Stimulated activated CD8-positive, alpha-beta memory T cell treated with anti-CD3 and anti-CD28 coated beads, Interleukin-12 subunit alpha, Interleukin-12 subunit beta, amount 100 ng/mL, for 24 hours (primary cell): ENCODE data around the gene ZNF629.
A peak's percentile ranks its signal among the peaks of the same experiment; 100 is the strongest.

ENCODE experiments used
- DNase-seq: peaks from one replicate; pipeline ENCODE4 v3.0.0-alpha.2; 2020; ENCODE audit errors: extremely low read depth

Gene ZNF629

DNA sequence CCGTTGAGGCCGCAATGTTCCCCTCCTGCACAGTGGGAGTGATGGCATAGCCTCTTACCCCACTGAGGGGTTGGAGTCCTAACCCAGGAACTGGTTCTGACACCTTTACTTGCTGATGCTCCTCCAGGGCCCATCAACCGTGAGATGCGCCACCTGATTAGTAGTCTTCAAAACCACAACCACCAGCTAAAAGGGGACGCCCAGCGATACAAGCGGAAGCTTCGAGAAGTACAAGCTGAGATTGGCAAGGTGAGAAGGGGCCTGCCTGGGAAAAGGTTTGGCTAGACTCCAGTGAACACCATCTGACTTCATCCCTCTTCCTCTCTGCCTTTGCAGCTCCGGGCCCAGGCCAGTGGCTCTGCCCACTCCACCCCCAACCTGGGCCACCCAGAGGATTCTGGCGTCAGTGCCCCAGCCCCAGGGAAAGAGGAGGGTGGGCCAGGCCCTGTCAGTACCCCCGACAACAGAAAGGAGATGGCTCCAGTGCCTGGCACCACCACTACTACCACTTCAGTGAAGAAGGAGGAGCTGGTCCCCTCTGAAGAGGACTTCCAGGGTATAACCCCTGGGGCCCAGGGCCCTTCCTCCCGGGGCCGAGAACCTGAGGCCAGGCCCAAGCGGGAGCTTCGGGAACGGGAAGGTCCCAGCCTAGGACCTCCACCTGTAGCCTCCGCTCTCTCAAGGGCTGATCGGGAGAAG, 19.1 kb downstream of the ZNF629 start:
- DNase-seq = no peak

- DNase-seq = no peak
Measured at GRCh38 chr16:30766933-30767284, 20.1 kb downstream of the ZNF629 start.

DNA sequence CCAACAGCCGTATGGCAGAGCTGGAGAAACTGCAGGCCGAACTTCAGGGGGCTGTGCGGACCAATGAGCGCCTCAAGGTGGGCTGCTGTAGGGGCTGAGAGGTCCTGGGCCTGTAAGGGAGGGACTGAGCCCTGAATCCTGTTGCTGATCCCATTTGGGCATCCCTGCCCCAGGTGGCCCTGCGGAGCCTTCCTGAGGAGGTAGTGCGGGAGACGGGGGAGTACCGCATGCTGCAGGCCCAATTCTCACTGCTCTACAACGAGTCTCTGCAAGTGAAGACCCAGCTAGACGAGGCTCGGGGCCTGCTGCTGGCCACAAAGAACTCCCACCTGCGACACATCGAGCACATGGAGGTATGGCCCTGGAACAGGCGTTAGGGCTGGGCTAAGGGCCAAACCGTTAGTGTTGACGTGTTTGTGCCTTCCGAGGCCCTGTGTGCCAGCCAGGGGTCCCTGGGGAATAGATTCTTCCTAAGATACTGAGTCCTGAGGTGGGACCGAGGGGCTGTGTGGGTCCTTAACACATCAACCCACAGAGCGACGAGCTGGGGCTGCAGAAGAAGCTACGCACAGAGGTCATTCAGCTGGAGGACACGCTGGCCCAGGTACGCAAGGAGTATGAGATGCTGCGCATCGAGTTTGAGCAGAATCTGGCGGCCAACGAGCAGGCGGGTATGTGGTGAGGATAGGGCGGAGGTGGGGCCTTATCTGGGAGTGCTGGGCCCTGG, 20.6 kb downstream of the ZNF629 start:
- DNase-seq = no peak

DNA sequence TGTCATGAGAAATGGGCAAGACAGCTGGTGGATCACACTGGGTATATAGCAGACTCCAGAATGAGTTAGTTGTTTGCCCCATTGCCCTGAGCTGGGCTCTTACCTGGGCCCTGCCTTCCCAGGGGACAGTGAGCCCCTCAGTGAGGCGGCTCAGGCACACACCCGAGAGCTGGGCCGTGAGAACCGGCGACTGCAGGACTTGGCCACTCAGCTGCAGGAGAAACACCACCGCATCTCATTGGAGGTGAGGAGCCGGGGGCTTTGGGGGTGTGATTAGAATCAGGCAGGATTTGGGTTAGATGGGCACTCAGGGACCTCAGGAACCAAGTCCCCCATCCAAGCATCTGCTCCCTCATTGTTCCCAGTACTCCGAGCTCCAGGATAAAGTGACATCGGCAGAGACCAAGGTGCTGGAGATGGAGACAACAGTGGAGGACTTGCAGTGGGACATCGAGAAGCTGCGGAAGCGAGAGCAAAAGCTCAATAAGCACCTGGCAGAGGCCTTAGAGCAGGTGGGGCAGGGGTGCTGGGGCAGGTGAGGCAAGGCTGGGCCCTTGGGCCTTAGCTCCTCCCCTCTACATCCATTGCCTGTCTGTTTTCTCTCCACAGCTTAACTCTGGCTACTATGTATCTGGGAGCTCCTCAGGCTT, 22.1 kb downstream of the ZNF629 start:
- DNase-seq = no peak

- DNase-seq = no peak
Measured at GRCh38 chr16:30764086-30764485, 22.9 kb downstream of the ZNF629 start.

DNA sequence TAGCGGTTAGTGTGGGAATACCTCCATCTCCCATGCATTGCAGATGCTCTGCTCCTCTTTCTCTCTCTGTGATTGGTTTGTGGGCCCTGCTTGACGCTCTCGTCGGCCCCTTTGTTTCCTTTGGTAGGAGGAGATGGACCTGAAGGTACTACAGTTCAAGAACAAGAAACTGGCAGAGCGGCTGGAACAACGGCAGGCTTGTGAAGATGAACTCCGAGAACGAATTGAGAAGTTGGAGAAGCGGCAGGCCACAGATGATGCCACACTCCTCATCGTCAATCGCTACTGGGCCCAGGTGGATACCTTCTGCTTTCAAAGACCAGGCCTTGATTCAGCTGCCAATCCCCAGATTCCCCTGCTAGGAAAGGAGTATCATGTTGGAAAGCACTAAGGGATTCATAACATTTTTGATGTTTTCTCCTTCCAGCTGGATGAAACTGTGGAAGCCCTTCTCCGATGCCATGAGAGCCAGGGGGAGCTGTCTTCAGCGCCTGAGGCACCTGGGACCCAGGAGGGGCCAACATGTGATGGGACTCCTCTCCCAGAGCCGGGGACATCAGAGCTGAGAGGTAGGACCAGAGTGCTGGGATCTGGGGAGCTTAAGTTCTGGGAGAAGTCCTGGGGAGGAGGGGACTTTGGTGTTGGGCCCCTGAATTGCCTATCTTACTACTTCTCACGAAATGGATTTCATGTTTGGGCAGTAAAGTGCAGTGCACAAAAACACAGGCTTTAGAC, 23.8 kb downstream of the ZNF629 start:
- DNase-seq = no peak

DNA sequence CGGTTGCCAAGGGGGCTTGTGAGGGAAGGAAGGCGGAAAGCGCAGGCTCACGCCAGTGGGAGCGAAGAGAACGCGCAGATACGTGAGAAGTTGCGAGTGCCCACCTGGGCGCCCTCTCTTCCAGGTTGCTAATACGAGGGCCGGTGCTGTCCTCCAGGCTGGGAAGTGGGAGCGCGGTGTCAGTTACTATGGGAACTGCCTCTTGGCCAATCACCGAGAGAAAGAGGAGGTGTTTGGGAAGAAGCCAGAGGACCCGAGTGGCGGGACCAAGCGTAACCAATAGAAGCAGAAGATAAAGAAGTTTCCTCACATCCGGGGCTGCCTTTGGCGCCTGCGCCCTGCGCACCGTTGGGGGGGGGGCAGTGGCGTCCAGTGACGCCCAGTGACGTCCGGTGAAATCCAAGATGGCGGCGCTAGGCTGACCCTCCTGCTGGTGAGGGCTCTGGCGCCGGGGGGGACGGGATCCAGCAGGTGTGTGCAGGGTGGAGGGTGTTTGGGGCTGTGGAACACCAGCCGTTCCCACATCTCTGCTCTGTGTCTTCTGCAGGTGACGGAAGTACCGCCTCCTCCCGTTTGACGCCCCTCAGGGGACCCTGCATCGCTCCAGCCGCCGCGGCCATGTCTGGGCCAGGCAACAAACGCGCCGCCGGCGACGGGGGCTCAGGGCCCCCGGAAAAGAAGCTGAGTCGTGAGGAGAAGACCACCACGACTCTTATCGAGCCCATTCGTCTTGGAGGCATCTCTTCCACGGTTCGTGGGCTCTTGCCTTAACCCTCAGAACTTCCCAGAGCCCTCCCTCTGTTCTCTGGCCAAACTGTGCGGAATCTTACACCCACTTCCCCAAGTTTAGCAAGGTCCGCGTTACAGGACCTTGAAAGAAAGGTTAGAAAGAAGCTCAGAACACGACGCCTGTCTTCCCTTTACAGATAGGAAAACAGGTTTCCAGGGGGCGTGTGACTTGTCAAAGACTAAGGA, 24.8 kb downstream of the ZNF629 start, which contains the start of the genes CFAP119 and RNF40:
TSS of gene CFAP119 (minus strand) at position 135 of the 975 bp plus-strand sequence. CDS start 314 bp downstream, outside the sequence.
TSS of gene RNF40 (plus strand) at position 395 of the 975 bp plus-strand sequence. CDS start at position 619, 224 bp downstream.
- peak; percentile 78 for DNase-seq

- DNase-seq = no peak
Measured at GRCh38 chr16:30761427-30761927, 25.5 kb downstream of the ZNF629 start.

DNA sequence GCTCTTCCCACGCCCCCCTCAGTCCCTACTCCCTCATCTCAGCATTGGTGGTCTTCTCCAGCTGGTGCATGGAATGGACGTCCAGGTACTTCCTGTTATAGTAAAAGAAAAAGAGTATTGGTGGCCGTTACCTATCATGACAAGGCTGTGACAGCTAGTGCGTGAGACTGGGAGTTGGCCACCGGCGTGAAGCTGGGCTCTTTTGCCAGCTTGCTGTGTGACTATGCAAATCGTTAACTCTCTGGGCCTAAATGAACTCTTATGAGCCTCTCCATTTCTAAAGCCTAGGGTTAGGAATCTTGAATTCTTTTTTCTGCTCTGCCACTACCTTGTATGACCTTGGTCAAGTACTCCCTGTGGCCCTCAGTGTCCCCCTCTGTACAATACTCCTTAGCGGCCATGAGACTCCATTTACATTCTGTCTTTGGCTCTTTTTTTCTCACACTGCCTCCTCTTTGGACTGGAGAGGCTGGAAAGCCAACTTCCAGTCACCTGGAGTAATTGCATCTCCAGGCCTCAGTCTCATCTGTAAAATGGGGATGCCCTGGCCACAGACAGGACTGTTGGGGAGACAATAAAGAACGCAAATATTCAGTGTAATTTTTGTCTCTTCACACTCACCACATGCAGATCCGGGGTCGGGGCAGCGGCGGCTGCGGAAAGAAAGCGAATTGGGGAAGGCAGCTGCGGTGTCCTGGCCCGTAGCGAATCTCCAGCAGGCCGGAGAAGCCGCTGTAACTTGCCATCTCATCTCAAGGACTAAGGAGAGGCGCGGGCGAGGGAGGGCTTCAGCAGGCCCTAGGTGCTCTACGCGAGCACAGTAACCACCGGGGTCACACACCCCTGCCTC, 26.2 kb downstream of the ZNF629 start:
- no peak for DNase-seq

DNA sequence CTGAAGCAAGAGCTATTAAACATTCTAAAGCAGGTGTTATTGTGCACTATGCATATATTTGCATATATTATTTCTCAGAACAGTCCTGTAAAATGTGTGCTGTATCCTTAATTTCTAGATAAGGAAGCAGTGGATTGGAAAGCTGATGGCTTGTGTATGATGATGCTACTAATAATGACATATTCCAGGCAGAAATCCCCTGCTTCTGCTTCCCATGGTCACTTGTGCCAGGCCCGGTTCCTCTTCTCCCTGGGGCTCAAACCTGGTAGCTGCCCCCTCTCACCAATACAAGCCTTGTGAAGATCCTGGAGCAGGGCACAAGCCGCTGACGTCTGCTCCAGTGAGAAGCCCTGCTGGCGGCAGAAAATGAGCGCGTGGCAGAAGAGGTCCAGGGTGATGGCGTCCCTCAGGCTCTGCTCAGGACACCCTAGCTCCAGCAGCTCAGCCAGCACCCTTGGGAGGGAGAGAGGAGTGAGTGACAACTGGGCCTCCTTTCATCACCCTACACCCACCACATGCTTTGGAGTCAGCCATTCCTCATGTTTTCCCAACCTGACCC, 26.9 kb downstream of the ZNF629 start:
- no peak for DNase-seq

DNA sequence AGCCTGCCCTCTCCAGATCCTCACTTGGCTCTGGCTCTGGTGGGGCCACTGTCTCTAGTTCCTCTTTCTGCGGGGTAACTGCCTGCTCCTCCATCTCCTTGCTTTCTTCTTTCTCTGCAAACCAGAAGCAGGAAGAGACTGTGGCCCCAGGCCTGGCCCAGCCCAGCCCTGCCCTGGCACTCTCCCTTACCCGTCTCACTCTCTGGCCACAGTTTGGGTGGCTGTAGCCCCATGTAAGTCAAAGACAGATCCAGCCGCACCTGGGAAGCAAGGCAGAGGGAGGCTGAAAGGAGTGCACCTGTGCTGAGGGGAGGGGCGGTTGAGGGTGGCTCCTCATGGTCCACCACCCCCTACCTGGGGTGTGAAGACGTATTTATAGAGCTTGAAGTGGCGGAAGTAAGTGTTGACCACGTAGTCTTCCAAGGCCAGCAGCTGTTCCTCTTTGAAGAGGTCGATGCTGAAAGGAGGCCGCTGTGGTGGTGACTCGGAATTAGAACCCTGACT, 28.0 kb downstream of the ZNF629 start:
- no peak for DNase-seq

- no peak for DNase-seq
Measured at GRCh38 chr16:30757316-30757715, 29.7 kb downstream of the ZNF629 start.

DNA sequence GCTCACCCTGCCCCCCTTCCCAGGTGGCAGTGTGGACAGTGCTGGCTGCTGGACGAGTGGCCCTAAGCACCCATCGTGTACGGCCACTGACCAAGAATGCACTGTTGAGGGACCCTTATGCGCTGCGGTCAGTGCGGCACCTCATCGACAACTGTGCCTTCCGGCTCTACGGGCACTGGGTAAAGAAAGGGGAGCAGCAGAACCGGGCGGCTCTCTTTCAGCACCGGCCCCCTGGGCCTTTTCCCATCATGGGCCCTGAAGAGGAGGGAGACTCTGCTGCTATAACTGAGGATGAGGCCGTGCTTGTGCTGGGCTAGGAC, 30.3 kb downstream of the ZNF629 start:
- DNase-seq = no peak

DNA sequence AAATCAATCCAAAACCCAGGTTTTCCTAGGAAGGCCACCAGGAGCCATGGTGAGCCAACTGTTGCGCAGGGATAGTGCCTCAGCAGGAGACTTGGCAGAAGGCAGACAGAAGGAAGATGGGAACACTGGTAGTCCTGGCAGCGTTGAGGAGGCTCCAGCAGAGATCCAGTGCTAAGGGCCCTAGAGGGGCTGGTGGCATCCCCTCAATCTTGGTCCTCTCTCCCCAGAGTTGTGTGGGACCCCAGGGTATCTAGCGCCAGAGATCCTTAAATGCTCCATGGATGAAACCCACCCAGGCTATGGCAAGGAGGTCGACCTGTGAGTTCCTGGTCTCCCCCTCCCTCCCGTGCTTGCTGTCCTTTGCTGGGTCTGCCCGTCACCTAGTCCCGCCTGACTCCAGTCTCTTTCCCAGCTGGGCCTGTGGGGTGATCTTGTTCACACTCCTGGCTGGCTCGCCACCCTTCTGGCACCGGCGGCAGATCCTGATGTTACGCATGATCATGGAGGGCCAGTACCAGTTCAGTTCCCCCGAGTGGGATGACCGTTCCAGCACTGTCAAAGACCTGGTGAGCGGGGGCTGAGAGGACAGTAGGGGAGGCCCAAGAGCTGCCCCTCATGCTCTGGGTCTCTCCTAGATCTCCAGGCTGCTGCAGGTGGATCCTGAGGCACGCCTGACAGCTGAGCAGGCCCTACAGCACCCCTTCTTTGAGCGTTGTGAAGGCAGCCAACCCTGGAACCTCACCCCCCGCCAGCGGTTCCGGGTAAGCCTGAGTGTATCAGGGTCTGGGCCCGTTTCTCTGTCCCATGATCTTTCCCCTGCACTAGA, 30.8 kb downstream of the ZNF629 start:
- no peak for DNase-seq

GRCh38 chr16:30753596-30753995, 33.4 kb downstream of the ZNF629 start:
- no peak for DNase-seq

DNA sequence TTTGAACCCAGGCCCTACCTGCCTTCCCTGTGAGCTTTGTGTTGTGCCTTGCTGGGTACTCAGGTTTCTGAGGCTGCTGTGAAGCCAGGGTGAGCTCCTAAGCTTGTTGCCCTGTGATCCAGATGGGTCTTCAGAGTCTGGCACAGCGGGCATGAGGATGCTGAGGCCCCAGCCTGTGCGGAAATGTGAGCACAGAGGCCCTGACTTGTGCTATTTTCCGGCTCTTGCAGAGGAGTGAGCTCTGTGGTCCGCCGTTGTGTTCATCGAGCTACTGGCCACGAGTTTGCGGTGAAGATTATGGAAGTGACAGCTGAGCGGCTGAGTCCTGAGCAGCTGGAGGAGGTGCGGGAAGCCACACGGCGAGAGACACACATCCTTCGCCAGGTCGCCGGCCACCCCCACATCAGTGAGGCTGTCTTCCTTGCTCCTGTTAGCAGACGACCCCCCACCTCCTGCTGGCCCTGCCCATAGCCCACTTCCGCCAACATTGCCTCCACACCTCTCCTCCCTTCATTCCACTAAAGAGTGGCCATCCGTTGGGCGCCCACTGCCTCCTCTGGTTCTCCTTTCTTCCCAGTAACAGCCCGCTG, 36.0 kb downstream of the ZNF629 start:
- no peak for DNase-seq

DNA sequence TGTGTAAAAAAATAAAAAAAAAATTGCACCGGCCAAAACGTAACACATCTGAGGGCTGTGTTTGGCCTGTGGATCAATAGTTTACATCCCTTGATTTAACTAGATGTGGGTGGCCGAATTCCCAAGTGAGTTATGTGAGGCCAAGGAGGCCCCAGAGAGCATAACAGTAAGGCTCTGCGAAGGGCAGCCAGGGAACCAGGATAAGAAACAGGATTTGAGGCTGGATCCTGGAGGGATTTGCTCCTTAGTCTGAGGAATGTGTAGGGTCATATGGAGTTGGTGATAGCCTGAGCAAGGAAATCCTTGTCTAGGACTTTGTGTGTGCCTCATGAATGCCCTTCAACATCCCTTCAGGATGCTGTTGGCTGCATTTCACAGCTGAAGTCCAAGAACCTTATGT, 36.8 kb downstream of the ZNF629 start:
- DNase-seq = no peak
